A673 (cell line): ENCODE measurements around the gene GIMD1.

Experiments used
- EZH2 ChIP-seq: fragments of 200-600 bp; sonication (generic); IDR thresholded peaks from 2 replicates; pipeline ENCODE4 v1.6.1; 2017; ENCODE audit warnings: borderline replicate concordance, low read depth, mild to moderate bottlenecking, mixed read lengths, antibody characterized with exemption, low read length; ENCODE audit not compliant: poor library complexity, severe bottlenecking
- TF ChIP-seq, protein P1 (sequence below): fragments of 300-800, 200-600 bp; sonication (generic); conservative IDR thresholded peaks from 2 replicates; pipeline ENCODE4 v1.5.1; 2017; ENCODE audit warnings: low read depth, mild to moderate bottlenecking, antibody characterized with exemption, low read length, moderate library complexity, mixed read lengths

DNA sequence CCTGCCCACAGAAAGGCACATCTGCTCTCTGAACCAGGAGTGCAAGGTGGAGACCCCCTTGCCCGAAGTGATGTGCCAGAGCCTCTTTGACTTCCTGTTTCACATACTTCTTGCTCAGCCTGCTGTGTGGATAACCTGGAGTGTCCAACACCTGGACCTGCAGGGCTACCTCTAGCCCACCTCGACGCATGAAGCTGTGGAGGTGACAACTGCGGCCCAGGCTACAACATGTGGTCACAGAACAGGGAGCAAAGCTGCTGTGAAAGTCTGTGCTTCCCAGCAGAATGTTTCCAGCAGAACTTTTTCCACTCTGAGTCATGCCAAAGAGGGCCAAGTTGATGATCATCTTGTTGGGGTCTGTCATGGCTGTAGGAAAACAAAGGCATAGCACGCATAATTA lies 1.5 kb downstream of the GIMD1 start:
- TF ChIP-seq, protein P1, sequence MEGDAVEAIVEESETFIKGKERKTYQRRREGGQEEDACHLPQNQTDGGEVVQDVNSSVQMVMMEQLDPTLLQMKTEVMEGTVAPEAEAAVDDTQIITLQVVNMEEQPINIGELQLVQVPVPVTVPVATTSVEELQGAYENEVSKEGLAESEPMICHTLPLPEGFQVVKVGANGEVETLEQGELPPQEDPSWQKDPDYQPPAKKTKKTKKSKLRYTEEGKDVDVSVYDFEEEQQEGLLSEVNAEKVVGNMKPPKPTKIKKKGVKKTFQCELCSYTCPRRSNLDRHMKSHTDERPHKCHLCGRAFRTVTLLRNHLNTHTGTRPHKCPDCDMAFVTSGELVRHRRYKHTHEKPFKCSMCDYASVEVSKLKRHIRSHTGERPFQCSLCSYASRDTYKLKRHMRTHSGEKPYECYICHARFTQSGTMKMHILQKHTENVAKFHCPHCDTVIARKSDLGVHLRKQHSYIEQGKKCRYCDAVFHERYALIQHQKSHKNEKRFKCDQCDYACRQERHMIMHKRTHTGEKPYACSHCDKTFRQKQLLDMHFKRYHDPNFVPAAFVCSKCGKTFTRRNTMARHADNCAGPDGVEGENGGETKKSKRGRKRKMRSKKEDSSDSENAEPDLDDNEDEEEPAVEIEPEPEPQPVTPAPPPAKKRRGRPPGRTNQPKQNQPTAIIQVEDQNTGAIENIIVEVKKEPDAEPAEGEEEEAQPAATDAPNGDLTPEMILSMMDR: no peak
- no peak for TF ChIP-seq EZH2
